ENCODE data around the gene FAAP100.
A peak's percentile ranks its signal among the peaks of the same experiment; 100 is the strongest.

FAAP100 gene

GRCh38 chr17:81575836-81576235 lies 23.7 kb upstream of the FAAP100 start:
- no peak for DNase-seq

- no peak for DNase-seq
Measured at GRCh38 chr17:81574643-81574956, 22.4 kb upstream of the FAAP100 start.

- no peak for DNase-seq
Measured at GRCh38 chr17:81573794-81574642, 21.9 kb upstream of the FAAP100 start.

- no peak for DNase-seq
Measured at GRCh38 chr17:81572563-81573168, 20.5 kb upstream of the FAAP100 start.

- DNase-seq: no peak
Measured at GRCh38 chr17:81570964-81571363, 18.8 kb upstream of the FAAP100 start.

- DNase-seq: no peak
Measured at GRCh38 chr17:81569986-81570514, 17.9 kb upstream of the FAAP100 start.

- DNase-seq: no peak
Measured at GRCh38 chr17:81568416-81568815, 16.3 kb upstream of the FAAP100 start.

- DNase-seq: no peak
Measured at GRCh38 chr17:81567191-81567590, 15.0 kb upstream of the FAAP100 start.

- DNase-seq: no peak
Measured at GRCh38 chr17:81566461-81567126, 14.4 kb upstream of the FAAP100 start.

GRCh38 chr17:81565231-81565630 lies 13.1 kb upstream of the FAAP100 start:
- DNase-seq: no peak

GRCh38 chr17:81564778-81565177 lies 12.6 kb upstream of the FAAP100 start:
- DNase-seq: no peak

GRCh38 chr17:81563861-81564586 lies 11.9 kb upstream of the FAAP100 start:
- DNase-seq: no peak

- DNase-seq: no peak
Measured at GRCh38 chr17:81561494-81561885, 9.3 kb upstream of the FAAP100 start.

- DNase-seq: no peak
Measured at GRCh38 chr17:81558941-81559806, 7.0 kb upstream of the FAAP100 start.

GRCh38 chr17:81558115-81558468 lies 5.9 kb upstream of the FAAP100 start:
- DNase-seq: no peak

- no peak for DNase-seq
Measured at GRCh38 chr17:81557276-81558114, 5.3 kb upstream of the FAAP100 start.

- no peak for DNase-seq
Measured at GRCh38 chr17:81556863-81557262, 4.7 kb upstream of the FAAP100 start.

- DNase-seq: no peak
Measured at GRCh38 chr17:81556175-81556691, 4.1 kb upstream of the FAAP100 start.

GRCh38 chr17:81553616-81554181 lies 1.5 kb upstream of the FAAP100 start:
- DNase-seq: peak; percentile 49

- DNase-seq: peak; percentile 71
Measured at GRCh38 chr17:81553018-81553615, 964 bp upstream of the FAAP100 start.

Data from NCI-H1436 treated with DMSO at 0.1 percent for 48 hours (cell line).